ENCODE data around the gene HEPHL1.

GRCh38 chr11:94145916-94146315 is 124.8 kb downstream of the HEPHL1 start:
- no peak for TF ChIP-seq CTCF (conservative IDR thresholded peaks at IDR 0.05; ENCODE audit: low read depth in 2 of 2)
- no peak for TF ChIP-seq POLR2AphosphoS5 (IDR thresholded peaks at IDR 0.05; ENCODE audit: low read depth)
